OCI-LY1 (cell line): Measurements from ENCODE around the gene CYP20A1.
A peak's percentile ranks its signal among the peaks of the same experiment; 100 is the strongest.

ENCODE experiments used
- H2AFZ ChIP-seq: fragments of 200-600 bp; sonication (generic), shearing (Covaris generic); 2 replicates; pipeline ENCODE4 v1.6.0; 2014; ENCODE audit warnings: antibody characterized with exemption, mild to moderate bottlenecking, low read length
- H3F3A ChIP-seq: fragments of 200-600 bp; sonication (generic), shearing (Covaris generic); 2 replicates; pipeline ENCODE4 v1.6.0; 2014; ENCODE audit warnings: mild to moderate bottlenecking, antibody characterized with exemption, low read length, moderate library complexity; ENCODE audit not compliant: insufficient read depth
- H3K27ac ChIP-seq: fragments of 200-600 bp; sonication (generic); 2 replicates; pipeline ENCODE4 v1.5.1; 2014; ENCODE audit warnings: low read length, mixed run types, mild to moderate bottlenecking, low read depth; ENCODE audit not compliant: poor library complexity, severe bottlenecking
- H3K27me3 ChIP-seq: fragments of 200-600 bp; sonication (generic); 2 replicates; pipeline ENCODE4 v1.6.0; 2014; ENCODE audit warnings: antibody characterized with exemption, mild to moderate bottlenecking, low read length, moderate library complexity; ENCODE audit not compliant: insufficient read depth
- H3K36me3 ChIP-seq: fragments of 200-600 bp; sonication (generic); 2 replicates; pipeline ENCODE4 v1.6.1; 2014; ENCODE audit warnings: mild to moderate bottlenecking, antibody characterized with exemption, low read length, moderate library complexity, mixed read lengths; ENCODE audit not compliant: insufficient read depth
- H3K4me1 ChIP-seq: fragments of 200-600 bp; sonication (generic); 2 replicates; pipeline ENCODE4 v1.5.1; 2014; ENCODE audit warnings: mild to moderate bottlenecking, low read length, moderate library complexity; ENCODE audit not compliant: insufficient read depth, severe bottlenecking
- H3K4me2 ChIP-seq: fragments of 200-600 bp; sonication (generic), shearing (Covaris generic); 2 replicates; pipeline ENCODE4 v1.6.1; 2014; ENCODE audit warnings: low read length
- H3K4me3 ChIP-seq: fragments of 200-600 bp; sonication (generic); 2 replicates; pipeline ENCODE4 v1.5.1; 2014; ENCODE audit warnings: low read length, low read depth, mild to moderate bottlenecking, mixed read lengths; ENCODE audit not compliant: poor library complexity, severe bottlenecking
- H3K79me2 ChIP-seq: fragments of 200-600 bp; shearing (Covaris generic); 2 replicates; pipeline ENCODE4 v1.6.1; 2016; ENCODE audit warnings: mixed run types, low read length, mixed read lengths; ENCODE audit not compliant: insufficient read depth
- H3K9ac ChIP-seq: fragments of 200-600 bp; sonication (generic), shearing (Covaris generic); 2 replicates; pipeline ENCODE4 v1.6.1; 2014; ENCODE audit warnings: mild to moderate bottlenecking, low read length, mixed read lengths
- H3K9me2 ChIP-seq: fragments of 200-600 bp; sonication (generic), shearing (Covaris generic); 2 replicates; pipeline ENCODE4 v1.6.1; 2014; ENCODE audit warnings: low read depth, mild to moderate bottlenecking, low read length, mixed read lengths
- H3K9me3 ChIP-seq: fragments of 200-600 bp; shearing (Covaris generic); 2 replicates; pipeline ENCODE4 v1.6.1; 2014; ENCODE audit warnings: low read length, mixed read lengths
- H4K20me1 ChIP-seq: fragments of 200-600 bp; sonication (generic), shearing (Covaris generic); 2 replicates; pipeline ENCODE4 v1.6.0; 2016; ENCODE audit warnings: mild to moderate bottlenecking, low read length; ENCODE audit not compliant: insufficient read depth
- EZH2 ChIP-seq: fragments of 200-600 bp; sonication (generic), shearing (Covaris generic); IDR thresholded peaks from 2 replicates; pipeline ENCODE4 v1.8.0; 2017; ENCODE audit warnings: borderline replicate concordance, mixed run types, mild to moderate bottlenecking, antibody characterized with exemption, low read length, moderate library complexity, mixed read lengths
- TF ChIP-seq, protein P1 (sequence below): fragments of 200-600 bp; sonication (generic), shearing (Covaris generic); IDR thresholded peaks from 2 replicates; pipeline ENCODE4 v1.5.1; 2017; ENCODE audit warnings: mild to moderate bottlenecking, antibody characterized with exemption, low read length, moderate library complexity, mixed read lengths

Gene CYP20A1

DNA sequence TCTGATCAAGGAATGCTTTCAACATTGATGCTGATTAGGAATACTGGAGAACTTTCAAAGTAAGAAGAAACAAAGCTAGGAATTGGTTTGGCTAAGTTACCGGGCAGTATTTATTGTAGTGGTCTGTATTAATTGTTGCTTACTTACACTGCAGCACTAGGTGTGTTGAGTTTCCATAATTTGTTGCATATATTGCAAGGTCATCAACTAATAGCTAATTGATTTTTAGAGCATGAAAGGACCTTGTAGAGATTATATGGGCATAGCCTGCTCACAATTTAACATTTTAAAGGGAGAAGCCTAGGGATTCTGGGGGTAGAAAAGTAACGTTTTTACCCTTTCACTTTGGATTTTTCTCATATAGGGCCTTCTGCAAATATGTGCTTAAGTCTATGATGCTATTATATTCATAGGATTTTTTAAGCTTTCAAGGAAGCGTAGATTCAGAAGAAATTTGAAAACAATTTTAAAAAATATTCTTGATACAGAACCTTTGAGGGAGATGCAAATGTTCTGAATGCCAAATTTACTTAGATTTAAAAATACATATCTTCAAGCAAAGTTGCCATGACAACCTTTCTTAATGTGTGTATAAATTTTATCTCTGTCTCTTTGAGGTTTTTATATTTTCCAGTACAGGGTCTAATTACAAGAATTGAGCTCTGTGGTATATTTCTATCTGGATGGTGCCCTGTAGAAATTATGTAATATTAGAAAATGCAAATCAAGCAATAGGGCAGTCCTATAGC, 72.0 kb downstream of the CYP20A1 start:
- H3K79me2 ChIP-seq, result no peaks in the 10 kb centered on the region
- no peak overlapping the region for H3K27ac ChIP-seq
- no peaks in the 10 kb centered on the region for H3K36me3 ChIP-seq
- no peak overlapping the region for H2AFZ ChIP-seq
- H3K9me2 ChIP-seq, result no peaks in the 10 kb centered on the region
- H3K4me2 ChIP-seq, result no peak overlapping the region
- H3K9ac ChIP-seq, result no peak overlapping the region
- no peaks in the 10 kb centered on the region for H3F3A ChIP-seq
- H3K27me3 ChIP-seq, result no peaks in the 10 kb centered on the region
- no peaks in the 10 kb centered on the region for H3K4me1 ChIP-seq
- no peaks in the 10 kb centered on the region for H4K20me1 ChIP-seq
- no peak for TF ChIP-seq EZH2
- TF ChIP-seq, protein P1, sequence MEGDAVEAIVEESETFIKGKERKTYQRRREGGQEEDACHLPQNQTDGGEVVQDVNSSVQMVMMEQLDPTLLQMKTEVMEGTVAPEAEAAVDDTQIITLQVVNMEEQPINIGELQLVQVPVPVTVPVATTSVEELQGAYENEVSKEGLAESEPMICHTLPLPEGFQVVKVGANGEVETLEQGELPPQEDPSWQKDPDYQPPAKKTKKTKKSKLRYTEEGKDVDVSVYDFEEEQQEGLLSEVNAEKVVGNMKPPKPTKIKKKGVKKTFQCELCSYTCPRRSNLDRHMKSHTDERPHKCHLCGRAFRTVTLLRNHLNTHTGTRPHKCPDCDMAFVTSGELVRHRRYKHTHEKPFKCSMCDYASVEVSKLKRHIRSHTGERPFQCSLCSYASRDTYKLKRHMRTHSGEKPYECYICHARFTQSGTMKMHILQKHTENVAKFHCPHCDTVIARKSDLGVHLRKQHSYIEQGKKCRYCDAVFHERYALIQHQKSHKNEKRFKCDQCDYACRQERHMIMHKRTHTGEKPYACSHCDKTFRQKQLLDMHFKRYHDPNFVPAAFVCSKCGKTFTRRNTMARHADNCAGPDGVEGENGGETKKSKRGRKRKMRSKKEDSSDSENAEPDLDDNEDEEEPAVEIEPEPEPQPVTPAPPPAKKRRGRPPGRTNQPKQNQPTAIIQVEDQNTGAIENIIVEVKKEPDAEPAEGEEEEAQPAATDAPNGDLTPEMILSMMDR, result no peak
- no peak overlapping the region for H3K4me3 ChIP-seq
- no peaks in the 10 kb centered on the region for H3K9me3 ChIP-seq

GRCh38 chr2:203326356-203326755, 87.5 kb downstream of the CYP20A1 start:
- H3K4me1 ChIP-seq, result peaks cover 24% of the 10 kb centered on the region
- H3K27me3 ChIP-seq, result no peaks in the 10 kb centered on the region
- H3K36me3 ChIP-seq, result no peaks in the 10 kb centered on the region
- no peak overlapping the region for H2AFZ ChIP-seq
- H3K79me2 ChIP-seq, result 0 out of 2 replicates have a peak, but pooled peaks cover 7% of the 10 kb centered on the region
- no peak for TF ChIP-seq EZH2
- TF ChIP-seq, protein P1, result no peak
- H3F3A ChIP-seq, result 0 out of 2 replicates have a peak, but pooled peaks cover 8% of the 10 kb centered on the region
- H3K27ac ChIP-seq, result no peak overlapping the region
- no peak overlapping the region for H3K4me3 ChIP-seq
- H3K9ac ChIP-seq, result no peak overlapping the region
- H3K9me2 ChIP-seq, result no peaks in the 10 kb centered on the region
- no peaks in the 10 kb centered on the region for H4K20me1 ChIP-seq
- no peaks in the 10 kb centered on the region for H3K9me3 ChIP-seq
- no peak overlapping the region for H3K4me2 ChIP-seq

GRCh38 chr2:203327582-203327900, 88.7 kb downstream of the CYP20A1 start:
- no peaks in the 10 kb centered on the region for H3K36me3 ChIP-seq
- peak overlapping the region; percentile 66; the same call in 1 of the 2 replicates for H2AFZ ChIP-seq
- 0 out of 2 replicates have a peak, but pooled peaks cover 8% of the 10 kb centered on the region for H3F3A ChIP-seq
- peak overlapping the region; percentile 93 for H3K4me3 ChIP-seq
- peaks cover 24% of the 10 kb centered on the region for H3K4me1 ChIP-seq
- H4K20me1 ChIP-seq, result no peaks in the 10 kb centered on the region
- H3K79me2 ChIP-seq, result 0 out of 2 replicates have a peak, but pooled peaks cover 7% of the 10 kb centered on the region
- H3K9me3 ChIP-seq, result no peaks in the 10 kb centered on the region
- no peaks in the 10 kb centered on the region for H3K9me2 ChIP-seq
- H3K27me3 ChIP-seq, result no peaks in the 10 kb centered on the region
- no peak overlapping the region for H3K27ac ChIP-seq
- peak overlapping the region; percentile 75 for H3K4me2 ChIP-seq
- peak overlapping the region; percentile 81 for H3K9ac ChIP-seq
- TF ChIP-seq, protein P1, result no peak
- TF ChIP-seq EZH2, result no peak
